Measurements from ENCODE around the gene ENOX2.

ENOX2 gene

DNA sequence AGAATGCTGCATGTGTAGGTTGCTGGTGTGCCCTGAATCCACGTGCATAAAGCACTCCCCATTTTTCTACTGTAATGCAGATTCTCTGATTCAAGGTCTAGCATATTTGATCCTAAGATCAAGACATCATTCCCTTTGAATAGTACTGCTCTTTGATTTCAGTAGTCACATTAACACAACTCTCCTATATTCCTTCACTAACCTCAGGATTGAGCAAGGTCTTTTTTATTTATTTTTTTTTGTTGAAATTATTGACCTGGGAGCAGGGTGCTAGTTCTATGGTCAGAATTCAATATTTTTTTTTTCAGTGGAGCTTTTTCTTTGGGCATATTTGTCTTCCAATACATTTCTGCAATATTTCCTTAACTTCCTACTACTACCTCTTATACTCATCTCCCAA is 255.5 kb downstream of the ENOX2 start:
- no peak for DNase-seq
- Histone ChIP-seq H3K27ac (ENCODE audit: low read length, poor library complexity, severe bottlenecking) (no peak overlapping the region), H2AK5ac (ENCODE audit: low read length, severe bottlenecking) (no peak overlapping the region), H3K27me3 (ENCODE audit: control insufficient read depth in 1 of 2, insufficient read depth in 1 of 2, low read length in 2 of 2) (no peaks in the 10 kb centered on the region), H4K91ac (ENCODE audit: low read length) (no peak overlapping the region), H2BK120ac (ENCODE audit: low read depth, low read length) (no peak overlapping the region), H3K79me1 (replicated peaks; ENCODE audit: low read length, poor library complexity, severe bottlenecking) (no peaks in the 10 kb centered on the region), H3K4ac (ENCODE audit: low read depth in 1 of 2, low read length in 2 of 2) (no peak overlapping the region), H3K4me2 (ENCODE audit: low read length, poor library complexity, severe bottlenecking) (no peak overlapping the region), H2AFZ (ENCODE audit: low read depth, low read length) (no peak overlapping the region), H3K23ac (ENCODE audit: low read length in 2 of 2) (no peak overlapping the region), H3K9ac (ENCODE audit: low read length) (no peak overlapping the region), H3K4me1 (ENCODE audit: control insufficient read depth, insufficient read depth, low read depth, low read length) (no peaks in the 10 kb centered on the region), H4K8ac (ENCODE audit: low read length) (no peak overlapping the region), H3K36me3 (ENCODE audit: control insufficient read depth in 1 of 2, insufficient read depth in 2 of 2, low read depth in 1 of 2, low read length in 2 of 2) (peaks cover 0 to 9% of the 10 kb centered on the region in 2 experiments), H3K4me3 (ENCODE audit: insufficient read depth in 1 of 2, low read depth in 1 of 2, low read length in 2 of 2) (no peak overlapping the region), H2BK5ac (ENCODE audit: low read depth, low read length, poor library complexity, severe bottlenecking) (no peak overlapping the region), H3K14ac (ENCODE audit: low read length in 2 of 2) (no peak overlapping the region), H2BK12ac (ENCODE audit: low read length in 2 of 2) (no peak overlapping the region), H2BK15ac (ENCODE audit: low read depth, poor library complexity, severe bottlenecking) (no peak overlapping the region), H3K18ac (ENCODE audit: low read depth in 1 of 2, low read length in 2 of 2) (no peak overlapping the region), H3K9me3 (ENCODE audit: control insufficient read depth, low read length) (no peaks in the 10 kb centered on the region)
- whole genome bisulfite sequencing = 100% methylated on average over 1 of the region's 1 CpG

DNA sequence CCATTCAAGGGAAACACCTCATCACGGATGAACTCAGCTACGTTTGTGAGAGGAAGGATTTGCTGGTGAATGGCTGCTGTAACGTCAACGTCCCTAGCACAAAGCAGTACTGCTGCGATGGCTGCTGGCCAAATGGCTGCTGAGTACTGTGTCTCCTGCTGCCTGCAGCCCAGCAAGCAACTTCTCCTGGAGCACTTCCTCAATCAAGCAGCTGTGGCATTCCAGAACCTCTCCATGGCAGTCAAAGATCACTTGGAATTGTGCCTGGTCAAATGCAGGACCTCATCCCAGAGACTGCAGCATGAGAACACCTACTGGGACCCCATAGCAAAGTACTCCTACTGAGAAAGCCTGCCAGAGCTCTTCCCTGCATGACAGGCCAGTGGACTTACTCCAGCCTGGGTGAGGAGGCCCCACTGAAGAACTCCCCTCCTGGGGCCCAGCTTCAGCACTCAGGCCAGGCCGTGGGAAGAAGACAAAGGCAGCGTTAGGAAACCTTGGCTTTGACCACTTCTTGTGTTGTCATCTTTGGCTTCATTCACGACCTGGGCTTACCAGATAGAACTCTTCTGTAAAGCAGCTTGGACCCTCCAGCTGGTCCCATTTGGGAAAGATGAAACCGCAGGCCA is 256.9 kb downstream of the ENOX2 start:
- H4K91ac ChIP-seq (ENCODE audit: low read length) = no peak overlapping the region
- WGBS = 97% methylated on average over 9 of the region's 9 CpGs
- no peak for DNase-seq

DNA sequence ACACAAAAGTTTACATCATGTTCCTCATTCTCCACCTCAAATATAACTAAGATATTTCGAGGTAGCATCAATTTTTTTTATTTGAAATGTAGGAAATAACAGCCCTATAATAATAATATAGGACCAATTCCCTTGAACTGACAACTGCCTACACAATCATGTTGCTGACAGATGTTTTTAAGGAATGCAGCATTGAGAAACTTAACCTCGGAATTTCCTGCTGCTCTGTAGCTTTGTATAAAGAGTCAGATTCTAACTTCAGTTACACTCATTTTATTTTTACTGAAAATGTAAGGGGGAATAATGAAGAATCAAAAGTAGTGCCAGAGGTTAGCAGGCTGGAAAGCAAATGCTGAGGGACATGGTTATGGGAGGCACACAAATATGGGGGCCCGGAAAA is 265.4 kb downstream of the ENOX2 start:
- Histone ChIP-seq H3K14ac (ENCODE audit: low read length in 2 of 2) (no peak overlapping the region), H3K23ac (ENCODE audit: low read length in 2 of 2) (no peak overlapping the region), H3K4me2 (ENCODE audit: low read length, poor library complexity, severe bottlenecking) (no peak overlapping the region), H3K79me1 (replicated peaks; ENCODE audit: low read length, poor library complexity, severe bottlenecking) (no peaks in the 10 kb centered on the region), H3K9ac (ENCODE audit: low read length) (no peak overlapping the region), H3K9me3 (ENCODE audit: control insufficient read depth, low read length) (no peaks in the 10 kb centered on the region), H3K27ac (ENCODE audit: low read length, poor library complexity, severe bottlenecking) (no peak overlapping the region), H2AFZ (ENCODE audit: low read depth, low read length) (no peak overlapping the region), H2BK120ac (ENCODE audit: low read depth, low read length) (peak overlapping the region; percentile 34), H4K8ac (ENCODE audit: low read length) (no peak overlapping the region), H2BK5ac (ENCODE audit: low read depth, low read length, poor library complexity, severe bottlenecking) (no peak overlapping the region), H4K91ac (ENCODE audit: low read length) (no peak overlapping the region), H2BK12ac (ENCODE audit: low read length in 2 of 2) (no peak overlapping the region), H3K4me1 (ENCODE audit: control insufficient read depth, insufficient read depth, low read depth, low read length) (no peaks in the 10 kb centered on the region), H3K18ac (ENCODE audit: low read depth in 1 of 2, low read length in 2 of 2) (no peak overlapping the region), H3K4ac (ENCODE audit: low read depth in 1 of 2, low read length in 2 of 2) (no peak overlapping the region), H2BK15ac (ENCODE audit: low read depth, poor library complexity, severe bottlenecking) (no peak overlapping the region), H2AK5ac (ENCODE audit: low read length, severe bottlenecking) (no peak overlapping the region), H3K27me3 (ENCODE audit: control insufficient read depth in 1 of 2, insufficient read depth in 1 of 2, low read length in 2 of 2) (peaks cover 0 to 4% of the 10 kb centered on the region in 2 experiments), H3K4me3 (ENCODE audit: insufficient read depth in 1 of 2, low read depth in 1 of 2, low read length in 2 of 2) (no peak overlapping the region), H3K36me3 (ENCODE audit: control insufficient read depth in 1 of 2, insufficient read depth in 2 of 2, low read depth in 1 of 2, low read length in 2 of 2) (peaks cover 0 to 8% of the 10 kb centered on the region in 2 experiments)
- DNase-seq = peak; percentile 40
- no CpG with 5 or more reads among the region's 3 CpGs for WGBS

More for the DNA sequence above, 256.9 kb downstream of the ENOX2 start:
- H2BK12ac ChIP-seq (ENCODE audit: low read length in 2 of 2) = no peak overlapping the region
- H3K9ac ChIP-seq (ENCODE audit: low read length) = no peak overlapping the region
- no peak overlapping the region for H2AFZ ChIP-seq (ENCODE audit: low read depth, low read length)
- H2AK5ac ChIP-seq (ENCODE audit: low read length, severe bottlenecking) = no peak overlapping the region
- H3K27ac ChIP-seq (ENCODE audit: low read length, poor library complexity, severe bottlenecking) = no peak overlapping the region
- H2BK5ac ChIP-seq (ENCODE audit: low read depth, low read length, poor library complexity, severe bottlenecking) = no peak overlapping the region
- no peaks in the 10 kb centered on the region for H3K27me3 ChIP-seq (ENCODE audit: control insufficient read depth in 1 of 2, insufficient read depth in 1 of 2, low read length in 2 of 2)
- H2BK15ac ChIP-seq (ENCODE audit: low read depth, poor library complexity, severe bottlenecking) = no peak overlapping the region
- H3K4me1 ChIP-seq (ENCODE audit: control insufficient read depth, insufficient read depth, low read depth, low read length) = no peaks in the 10 kb centered on the region
- H3K4ac ChIP-seq (ENCODE audit: low read depth in 1 of 2, low read length in 2 of 2) = no peak overlapping the region
- no peak overlapping the region for H3K18ac ChIP-seq (ENCODE audit: low read depth in 1 of 2, low read length in 2 of 2)
- H2BK120ac ChIP-seq (ENCODE audit: low read depth, low read length) = no peak overlapping the region
- H3K36me3 ChIP-seq (ENCODE audit: control insufficient read depth in 1 of 2, insufficient read depth in 2 of 2, low read depth in 1 of 2, low read length in 2 of 2) = peaks cover 0 to 9% of the 10 kb centered on the region in 2 experiments
- no peak overlapping the region for H4K8ac ChIP-seq (ENCODE audit: low read length)
- no peak overlapping the region for H3K4me2 ChIP-seq (ENCODE audit: low read length, poor library complexity, severe bottlenecking)
- H3K9me3 ChIP-seq (ENCODE audit: control insufficient read depth, low read length) = no peaks in the 10 kb centered on the region
- H3K4me3 ChIP-seq (ENCODE audit: insufficient read depth in 1 of 2, low read depth in 1 of 2, low read length in 2 of 2) = no peak overlapping the region
- H3K23ac ChIP-seq (ENCODE audit: low read length in 2 of 2) = no peak overlapping the region
- H3K14ac ChIP-seq (ENCODE audit: low read length in 2 of 2) = no peak overlapping the region
- H3K79me1 ChIP-seq (replicated peaks; ENCODE audit: low read length, poor library complexity, severe bottlenecking) = no peaks in the 10 kb centered on the region

DNA sequence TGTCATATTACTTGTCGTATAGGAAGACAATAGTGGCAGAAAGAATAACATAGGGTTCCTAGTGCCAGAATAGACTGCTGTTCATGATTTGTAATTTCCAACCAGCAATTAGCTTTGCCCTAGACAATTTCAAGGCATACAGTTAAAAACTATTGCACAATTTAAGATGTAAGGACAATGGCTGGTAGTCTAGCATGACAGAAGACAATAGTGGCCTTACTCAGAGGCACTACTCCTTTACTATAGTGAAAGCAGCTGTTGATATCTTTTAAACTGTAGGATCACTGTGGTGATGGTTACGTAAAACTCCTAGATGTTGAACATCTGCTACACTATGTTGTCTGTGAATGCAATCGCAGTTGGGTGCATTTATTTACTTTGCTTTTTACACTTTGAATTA is 266.7 kb downstream of the ENOX2 start:
- no peak overlapping the region for H2AK5ac ChIP-seq (ENCODE audit: low read length, severe bottlenecking)
- no peak overlapping the region for H3K23ac ChIP-seq (ENCODE audit: low read length in 2 of 2)
- no peak overlapping the region for H4K91ac ChIP-seq (ENCODE audit: low read length)
- no peak overlapping the region for H3K9ac ChIP-seq (ENCODE audit: low read length)
- H3K27me3 ChIP-seq (ENCODE audit: control insufficient read depth in 1 of 2, insufficient read depth in 1 of 2, low read length in 2 of 2) = peaks cover 0 to 4% of the 10 kb centered on the region in 2 experiments
- no peak overlapping the region for H2BK15ac ChIP-seq (ENCODE audit: low read depth, poor library complexity, severe bottlenecking)
- no peak overlapping the region for H4K8ac ChIP-seq (ENCODE audit: low read length)
- H3K36me3 ChIP-seq (ENCODE audit: control insufficient read depth in 1 of 2, insufficient read depth in 2 of 2, low read depth in 1 of 2, low read length in 2 of 2) = peaks cover 0 to 10% of the 10 kb centered on the region in 2 experiments
- no peak overlapping the region for H3K27ac ChIP-seq (ENCODE audit: low read length, poor library complexity, severe bottlenecking)
- no CpG with 5 or more reads among the region's 3 CpGs for WGBS
- no peak overlapping the region for H2AFZ ChIP-seq (ENCODE audit: low read depth, low read length)
- H3K4me3 ChIP-seq (ENCODE audit: insufficient read depth in 1 of 2, low read depth in 1 of 2, low read length in 2 of 2) = no peak overlapping the region
- no peak overlapping the region for H3K4ac ChIP-seq (ENCODE audit: low read depth in 1 of 2, low read length in 2 of 2)
- H3K18ac ChIP-seq (ENCODE audit: low read depth in 1 of 2, low read length in 2 of 2) = no peak overlapping the region
- H2BK120ac ChIP-seq (ENCODE audit: low read depth, low read length) = no peak overlapping the region
- DNase-seq = no peak
- no peak overlapping the region for H2BK12ac ChIP-seq (ENCODE audit: low read length in 2 of 2)
- no peaks in the 10 kb centered on the region for H3K9me3 ChIP-seq (ENCODE audit: control insufficient read depth, low read length)
- no peaks in the 10 kb centered on the region for H3K79me1 ChIP-seq (replicated peaks; ENCODE audit: low read length, poor library complexity, severe bottlenecking)
- H3K4me1 ChIP-seq (ENCODE audit: control insufficient read depth, insufficient read depth, low read depth, low read length) = no peaks in the 10 kb centered on the region
- H3K14ac ChIP-seq (ENCODE audit: low read length in 2 of 2) = no peak overlapping the region
- no peak overlapping the region for H2BK5ac ChIP-seq (ENCODE audit: low read depth, low read length, poor library complexity, severe bottlenecking)
- no peak overlapping the region for H3K4me2 ChIP-seq (ENCODE audit: low read length, poor library complexity, severe bottlenecking)

Measured in mesenchymal stem cell (in vitro differentiated cells and primary cell).